NOMO-1 (cell line): ENCODE data around the gene RALGPS1.

ENCODE experiments used
- DNase-seq, 2 experiments: peaks; one replicate each; lab custom pipeline; 2025; ENCODE audit not compliant: unreplicated experiment in 2 of 2; lab: John Stamatoyannopoulos, UW

RALGPS1 gene

DNA sequence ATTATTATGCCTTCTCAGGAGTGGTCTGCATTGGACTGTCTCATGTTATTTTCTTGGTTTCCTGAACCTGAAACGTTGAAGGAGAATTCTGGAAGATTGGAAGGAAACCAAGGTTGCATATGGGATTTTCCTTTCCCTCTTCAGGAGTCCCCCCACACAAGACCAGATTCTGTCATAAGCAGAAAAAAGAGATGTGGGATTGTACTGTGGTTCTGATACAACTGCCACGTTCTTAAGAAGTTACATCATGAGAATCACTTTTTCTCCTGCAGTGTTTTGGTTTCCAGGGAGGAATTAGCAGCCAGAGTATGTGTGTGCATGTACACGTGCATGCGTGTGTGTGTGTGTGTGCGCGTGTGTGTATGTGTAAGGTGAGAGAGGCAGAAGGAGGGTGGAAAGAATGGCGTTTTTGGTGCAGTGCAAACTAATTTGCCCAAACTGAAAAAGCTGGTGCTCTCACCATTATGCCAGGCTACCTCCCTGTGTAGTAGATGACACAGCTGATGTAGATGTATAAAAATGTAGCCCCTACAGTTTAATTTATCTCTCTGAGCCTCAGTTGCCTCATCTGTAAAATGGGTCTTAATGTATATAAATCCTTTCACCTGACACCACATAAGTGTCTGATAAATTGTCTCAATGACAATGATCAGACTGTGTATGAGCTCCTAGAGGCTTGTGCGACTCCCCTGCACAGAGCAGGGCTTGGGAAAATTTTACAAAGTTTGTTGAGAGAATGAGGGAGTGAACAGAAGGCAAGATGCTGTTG is 38.6 kb downstream of the RALGPS1 start:
- DNase-seq = no peak

- no peak for DNase-seq
These were observed 41.2 kb downstream of the RALGPS1 start for GRCh38 chr9:126955811-126956210.

GRCh38 chr9:126956917-126957686 is 42.5 kb downstream of the RALGPS1 start:
- DNase-seq = no peak

DNA sequence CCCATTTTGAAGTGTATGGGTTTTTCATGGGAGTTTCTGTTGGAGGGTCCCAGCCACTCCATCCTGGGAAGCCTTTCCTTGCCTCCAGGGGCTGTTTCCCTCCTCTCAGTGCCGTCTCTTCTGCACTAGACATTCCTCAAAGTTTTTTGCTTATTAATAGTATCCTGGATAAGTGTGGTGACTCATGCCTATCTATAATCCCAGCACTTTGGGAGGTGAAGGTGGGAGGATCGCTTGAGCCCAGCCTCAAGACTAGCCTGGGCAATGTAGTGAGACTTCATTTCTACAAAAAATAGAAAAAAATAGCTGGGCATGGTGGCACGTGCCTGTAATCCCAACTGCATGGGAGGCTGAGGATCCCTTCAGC is 43.1 kb downstream of the RALGPS1 start:
- DNase-seq = no peak

DNA sequence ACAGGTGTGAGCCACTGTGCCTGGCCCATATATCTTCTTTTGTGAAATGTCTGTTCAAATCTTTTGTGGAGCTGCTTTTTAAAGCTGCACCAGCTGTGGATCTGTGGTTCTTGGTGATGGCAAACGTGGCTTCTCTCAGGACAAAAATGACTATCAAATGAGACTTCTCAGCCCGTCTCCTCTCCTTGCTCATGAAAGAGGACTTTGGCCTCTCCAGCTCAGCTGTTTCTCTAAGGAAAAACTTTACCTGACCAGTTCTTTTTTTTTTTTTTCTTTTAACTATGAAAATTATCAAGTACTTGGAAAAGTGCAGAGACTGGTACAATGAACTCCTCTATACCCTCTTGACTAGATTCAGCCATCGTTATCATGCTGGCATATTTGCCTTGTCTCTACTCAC is 44.8 kb downstream of the RALGPS1 start:
- no peak for DNase-seq

GRCh38 chr9:126959917-126960316 is 45.3 kb downstream of the RALGPS1 start:
- DNase-seq = no peak

GRCh38 chr9:126962336-126962735 is 47.8 kb downstream of the RALGPS1 start:
- no peak for DNase-seq

GRCh38 chr9:126965077-126965476 is 50.5 kb downstream of the RALGPS1 start:
- no peak for DNase-seq

- peak; percentile 10 to 22 for DNase-seq
These were observed 51.2 kb downstream of the RALGPS1 start for GRCh38 chr9:126965541-126966428.

DNA sequence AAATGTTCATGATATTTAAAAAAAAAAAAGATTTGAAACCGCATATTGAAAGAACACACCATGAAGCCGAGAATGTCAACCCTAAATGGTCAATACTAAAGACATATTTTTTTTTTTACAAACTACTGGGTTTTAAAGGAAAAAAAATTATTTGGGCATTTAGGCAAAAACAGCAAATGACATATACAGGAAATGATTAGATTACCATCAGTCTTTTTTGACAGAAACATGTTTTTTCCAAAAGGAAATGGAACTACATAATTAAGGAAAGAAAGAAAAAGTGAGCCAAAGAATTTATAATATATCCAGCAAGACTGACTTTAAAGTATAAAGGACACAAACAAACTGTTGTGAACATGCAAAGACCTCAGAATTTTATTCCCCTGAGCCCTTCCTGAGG is 56.7 kb downstream of the RALGPS1 start:
- DNase-seq = no peak

DNA sequence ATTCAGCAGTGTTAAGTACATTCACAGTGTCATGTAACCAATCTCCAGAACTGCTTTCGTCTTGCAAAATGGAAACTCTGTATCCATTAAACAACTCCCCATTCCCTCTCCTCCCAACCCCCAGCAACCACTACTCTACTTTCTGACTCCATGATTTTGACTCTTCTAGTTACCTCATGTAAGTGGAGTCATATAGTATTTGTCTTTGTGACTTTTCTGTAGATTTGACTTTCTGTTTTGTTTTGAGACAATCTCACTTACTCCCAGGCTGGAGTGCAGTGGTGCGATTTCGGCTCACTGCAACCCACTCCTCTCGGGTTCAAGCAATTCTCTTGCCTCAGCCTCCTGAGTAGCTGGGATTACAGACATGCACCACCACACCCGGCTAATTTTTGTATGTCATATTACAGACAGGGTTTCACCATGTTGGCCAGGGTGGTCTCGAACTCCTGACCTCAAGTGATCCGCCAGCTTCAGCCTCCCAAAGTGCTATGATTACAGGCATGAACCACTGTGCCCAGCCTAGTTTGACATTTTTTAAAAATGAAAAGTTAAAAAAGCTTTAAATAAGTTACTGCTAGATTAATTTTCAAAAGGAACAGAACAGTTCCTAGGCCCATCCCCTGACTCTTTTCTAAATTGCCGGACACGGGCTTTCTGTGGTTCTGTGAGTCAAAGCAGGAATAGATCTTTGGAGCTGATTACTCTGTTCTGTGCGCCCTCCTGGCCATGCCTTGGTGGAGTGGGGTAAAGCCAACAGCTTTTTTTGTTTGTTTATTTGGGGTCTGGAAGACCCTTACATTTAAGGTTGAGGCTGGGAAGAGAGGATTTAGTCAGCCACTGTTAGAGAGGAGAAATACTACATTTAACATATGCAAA is 59.3 kb downstream of the RALGPS1 start:
- DNase-seq = no peak

- no peak for DNase-seq
These were observed 60.0 kb downstream of the RALGPS1 start for GRCh38 chr9:126974594-126974993.

DNA sequence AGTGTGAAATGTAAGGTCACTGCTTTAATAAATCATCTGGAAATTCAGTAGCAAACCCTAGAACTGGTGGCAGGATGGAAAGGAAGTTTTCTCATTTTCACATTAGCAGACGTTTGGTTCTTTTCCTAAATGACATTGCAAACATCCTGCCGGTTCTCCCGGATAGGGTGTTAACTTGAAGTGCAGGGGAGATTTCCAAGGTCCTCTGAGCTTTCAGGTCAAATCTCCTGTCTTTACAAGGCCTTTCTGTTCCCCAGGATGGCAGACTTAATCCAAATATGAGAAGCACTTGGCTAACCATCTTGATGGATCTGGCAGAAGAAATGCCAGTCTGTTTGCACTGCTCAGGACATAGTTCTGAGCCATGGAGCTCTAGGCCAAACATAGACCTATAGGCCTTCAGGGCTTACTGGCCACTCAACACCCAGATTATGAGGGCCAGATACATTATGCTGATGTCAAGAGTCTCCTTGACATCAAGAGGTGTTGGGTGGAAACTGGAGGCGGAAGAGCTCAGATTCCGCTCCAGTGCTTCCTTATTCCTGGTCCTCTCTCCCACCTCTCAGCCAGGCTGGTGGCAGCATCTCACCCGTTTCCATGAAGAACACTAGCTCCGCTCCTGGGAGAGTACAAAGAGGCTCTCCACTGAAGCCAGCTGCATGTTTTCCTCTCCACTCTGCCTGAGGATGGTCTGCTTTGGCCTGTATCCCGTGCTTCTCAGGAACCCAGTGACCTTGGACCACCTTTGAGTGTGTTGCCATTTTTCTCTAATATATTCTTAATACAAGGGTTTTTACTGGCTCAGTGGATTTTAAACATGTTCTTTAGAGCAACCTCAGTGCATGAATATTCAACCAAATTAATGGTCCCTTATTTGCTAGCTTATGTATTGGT is 61.0 kb downstream of the RALGPS1 start:
- DNase-seq = no peak

DNA sequence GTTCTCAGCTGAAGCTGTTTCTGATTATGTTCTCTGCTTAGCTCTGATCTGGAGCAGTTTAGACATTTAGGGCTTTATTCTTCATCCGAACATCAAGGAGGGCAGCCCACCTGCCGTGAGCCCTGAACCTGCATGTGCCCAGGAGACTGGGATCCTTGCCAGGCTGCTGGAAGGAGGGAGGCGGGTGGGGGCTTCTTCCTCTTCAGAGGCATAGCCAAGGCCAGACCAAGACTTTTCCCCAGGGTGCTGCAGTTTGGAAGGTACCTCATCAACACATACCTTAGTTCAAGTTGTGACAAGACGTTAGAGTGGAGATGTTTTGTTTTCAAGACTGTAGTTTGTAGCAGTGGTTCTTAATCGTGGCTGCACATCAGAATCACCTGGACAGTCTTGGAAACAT is 64.9 kb downstream of the RALGPS1 start:
- DNase-seq = no peak

DNA sequence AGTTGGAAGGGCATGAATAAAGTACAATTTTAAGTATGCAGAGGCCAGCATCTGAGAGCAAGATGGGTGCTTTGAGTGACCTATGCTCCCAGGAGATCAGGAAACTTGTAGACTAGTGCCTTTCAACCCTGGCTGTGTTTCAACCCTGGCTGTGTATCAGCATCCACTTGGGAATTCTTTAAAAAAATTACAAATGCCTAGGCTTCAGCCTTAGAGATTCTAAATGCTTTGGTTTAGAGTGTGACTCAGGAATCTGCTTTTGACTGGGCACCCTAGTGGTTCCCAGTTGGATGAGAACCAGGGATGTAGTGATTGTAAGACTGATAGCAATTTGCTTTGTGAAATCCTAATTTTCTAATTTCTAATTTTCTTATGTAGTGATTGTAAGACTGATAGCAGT is 65.6 kb downstream of the RALGPS1 start:
- DNase-seq = no peak

DNA sequence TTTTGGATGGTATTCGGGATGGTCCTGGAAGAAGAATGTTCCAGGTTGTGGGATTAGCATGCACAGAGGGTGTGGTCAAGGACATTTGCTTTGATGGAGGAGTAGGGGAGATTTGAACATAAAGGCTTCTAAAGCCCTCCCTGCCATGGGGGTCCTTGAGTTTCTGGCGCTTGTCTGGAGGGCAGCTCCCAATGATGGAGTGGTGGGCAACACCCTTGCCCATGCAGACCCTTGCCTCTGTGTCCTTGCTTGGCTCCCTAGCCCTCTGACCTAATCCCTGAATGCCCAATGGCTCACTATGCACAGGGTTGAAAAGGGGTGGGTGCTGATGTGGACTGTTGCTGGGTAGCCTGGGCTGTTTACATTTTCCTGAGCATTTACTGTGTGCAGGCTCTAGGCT is 66.6 kb downstream of the RALGPS1 start:
- DNase-seq = no peak

DNA sequence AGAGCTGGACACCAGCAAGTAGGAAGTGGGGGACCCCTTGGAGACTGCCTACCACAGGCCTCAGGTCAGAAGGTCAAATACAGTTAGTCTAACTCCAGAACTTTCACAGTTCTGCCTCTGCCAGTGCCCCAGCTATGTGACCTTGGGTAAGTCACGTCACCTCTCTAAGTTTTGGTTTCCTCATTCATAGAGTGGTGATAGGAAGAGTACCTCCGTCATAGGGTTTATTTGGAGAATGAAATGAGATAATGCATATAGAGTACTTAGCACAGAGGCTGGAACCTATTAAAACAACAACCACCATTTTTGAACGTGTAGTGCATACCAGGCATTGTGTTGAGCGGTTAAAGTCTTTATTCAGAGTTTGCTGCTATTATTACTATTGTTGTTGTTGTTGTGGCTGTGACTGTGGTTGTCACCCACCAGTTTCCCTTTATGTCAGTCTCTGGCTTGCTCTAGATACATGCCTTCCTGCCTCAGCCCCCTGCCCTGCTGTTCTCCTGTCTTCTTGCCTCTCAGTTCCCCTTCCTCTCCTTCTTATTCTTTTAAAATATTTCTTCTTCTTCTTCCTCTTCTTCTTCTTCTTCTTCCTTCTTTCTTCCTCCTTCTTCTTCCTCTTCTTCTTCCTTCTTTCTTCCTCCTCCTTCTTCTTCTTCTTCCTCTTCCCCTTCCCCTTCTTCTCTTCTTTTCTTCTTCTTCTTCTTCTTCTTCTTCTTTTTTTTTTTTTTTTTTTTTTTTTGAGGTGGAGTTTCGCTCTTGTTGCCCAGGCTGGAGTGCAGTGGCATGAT is 67.8 kb downstream of the RALGPS1 start:
- peak in 1 of 2 experiments; percentile 5 for DNase-seq

- no peak for DNase-seq
These were observed 69.2 kb downstream of the RALGPS1 start for GRCh38 chr9:126983767-126984166.

- no peak for DNase-seq
These were observed 70.4 kb downstream of the RALGPS1 start for GRCh38 chr9:126984969-126985368.
